Measurements from ENCODE around the gene TOX4.
"Not testable (repeated sequence)": the region's sequence is repeated elsewhere in the genome, so short reads cannot be mapped to it uniquely, and the experiment has no call there.

Gene TOX4

DNA sequence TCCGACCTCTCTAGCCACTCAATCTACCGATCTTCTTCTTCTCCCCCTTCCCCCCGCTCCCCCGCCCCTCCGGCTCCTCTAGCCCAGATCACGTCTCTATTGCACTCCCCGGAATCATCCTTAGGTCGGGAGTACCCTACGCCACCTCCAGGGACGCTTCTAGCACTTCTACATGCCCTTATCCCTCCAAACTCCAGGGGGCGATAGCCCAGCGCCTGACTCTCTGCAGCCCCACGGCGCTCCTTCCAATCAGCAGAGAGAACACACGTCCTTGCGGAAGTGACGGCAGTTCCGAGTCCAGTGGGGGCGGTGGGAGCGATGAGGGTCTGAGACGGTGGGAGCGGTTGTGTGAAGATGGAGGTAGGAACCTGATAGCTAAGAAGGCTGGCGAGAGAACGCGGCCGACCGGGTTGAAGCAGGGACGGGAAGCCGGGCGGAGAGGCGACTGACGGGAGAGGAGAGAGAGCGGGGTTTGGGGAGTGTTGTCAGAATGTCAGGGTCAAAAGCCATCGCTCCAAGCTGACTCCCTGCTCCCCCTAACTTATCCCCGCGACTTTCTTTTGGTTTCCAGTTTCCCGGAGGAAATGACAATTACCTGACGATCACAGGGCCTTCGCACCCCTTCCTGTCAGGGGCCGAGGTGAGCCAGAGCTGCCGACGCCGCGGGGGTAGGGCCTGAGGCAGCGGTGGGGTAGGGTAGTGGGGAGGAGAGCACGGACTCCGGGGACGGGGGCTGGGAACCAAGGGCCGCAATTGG lies at the start of gene TOX4, which contains the start of gene RAB2B:
TSS of gene TOX4 (plus strand) at position 271 of the 757 bp plus-strand sequence. CDS start at position 355, 84 bp downstream.
TSS of gene RAB2B (minus strand) at position 35 of the 757 bp plus-strand sequence. CDS start 87 bp downstream, outside the sequence.
- peak; percentile 99 for DNase-seq

DNA sequence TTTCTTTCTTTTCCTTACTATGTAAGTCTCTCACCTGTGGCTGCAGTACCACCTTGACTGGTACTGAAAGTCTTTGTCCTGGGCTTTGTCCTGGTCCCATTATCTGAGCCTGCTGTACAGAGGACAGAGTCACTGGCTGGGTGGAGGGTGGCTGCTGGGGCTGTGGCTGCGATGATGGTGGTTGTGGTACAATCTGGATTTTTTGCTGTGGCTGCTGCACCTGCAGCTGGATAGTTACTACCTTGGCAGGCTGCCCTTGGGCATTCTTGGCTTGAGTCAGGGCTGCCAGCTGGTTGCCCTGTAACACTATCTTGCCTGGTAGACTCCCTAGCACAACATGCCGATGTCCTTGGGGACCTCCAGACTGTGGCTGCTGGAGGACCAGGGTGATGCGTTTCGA lies 48.1 kb upstream of the TOX4 start:
- no peak for DNase-seq

DNA sequence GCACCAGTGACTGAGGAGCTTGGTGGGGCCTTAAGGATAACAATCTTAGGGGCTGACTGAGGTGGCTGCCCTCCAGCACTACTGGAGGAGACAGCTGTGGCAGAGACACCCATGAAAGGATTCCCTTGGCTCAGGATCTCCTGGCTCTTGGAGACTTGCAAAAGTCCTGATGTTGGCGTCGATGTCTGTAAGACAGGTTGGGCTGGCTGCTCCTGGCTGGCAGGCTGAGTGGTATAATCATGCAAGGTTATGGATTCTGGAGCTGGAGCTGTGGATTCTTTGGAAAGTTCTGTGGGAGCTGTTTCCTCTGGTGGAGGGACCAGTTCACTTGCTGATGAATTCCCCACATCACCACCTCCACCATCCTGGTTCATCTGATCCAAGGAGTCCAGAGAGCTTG lies 45.9 kb upstream of the TOX4 start:
- no peak for DNase-seq

DNA sequence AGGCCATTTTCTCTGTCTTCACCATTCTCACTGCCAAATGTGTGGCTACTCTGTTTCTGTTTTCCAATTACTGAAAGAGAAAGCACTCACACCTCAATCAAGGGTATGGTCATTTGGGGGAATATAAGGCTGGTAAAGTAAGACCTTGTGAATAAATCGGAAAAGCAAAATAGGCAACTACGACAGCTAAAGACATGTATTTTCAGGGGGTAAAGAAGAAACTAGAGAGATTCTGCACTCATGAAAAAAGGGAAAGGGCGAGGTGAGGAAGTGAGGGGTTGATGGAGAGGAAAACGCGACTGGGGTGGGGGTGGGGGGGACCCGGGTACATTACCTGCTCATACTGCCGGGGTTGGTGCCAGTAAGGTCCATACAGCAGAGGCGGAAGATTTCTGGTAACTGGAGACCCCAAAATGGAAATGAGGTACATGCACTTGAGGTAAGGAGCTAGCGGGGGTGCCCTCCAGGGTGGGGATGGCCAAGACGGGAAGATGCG lies 40.4 kb upstream of the TOX4 start:
- no peak for DNase-seq

DNA sequence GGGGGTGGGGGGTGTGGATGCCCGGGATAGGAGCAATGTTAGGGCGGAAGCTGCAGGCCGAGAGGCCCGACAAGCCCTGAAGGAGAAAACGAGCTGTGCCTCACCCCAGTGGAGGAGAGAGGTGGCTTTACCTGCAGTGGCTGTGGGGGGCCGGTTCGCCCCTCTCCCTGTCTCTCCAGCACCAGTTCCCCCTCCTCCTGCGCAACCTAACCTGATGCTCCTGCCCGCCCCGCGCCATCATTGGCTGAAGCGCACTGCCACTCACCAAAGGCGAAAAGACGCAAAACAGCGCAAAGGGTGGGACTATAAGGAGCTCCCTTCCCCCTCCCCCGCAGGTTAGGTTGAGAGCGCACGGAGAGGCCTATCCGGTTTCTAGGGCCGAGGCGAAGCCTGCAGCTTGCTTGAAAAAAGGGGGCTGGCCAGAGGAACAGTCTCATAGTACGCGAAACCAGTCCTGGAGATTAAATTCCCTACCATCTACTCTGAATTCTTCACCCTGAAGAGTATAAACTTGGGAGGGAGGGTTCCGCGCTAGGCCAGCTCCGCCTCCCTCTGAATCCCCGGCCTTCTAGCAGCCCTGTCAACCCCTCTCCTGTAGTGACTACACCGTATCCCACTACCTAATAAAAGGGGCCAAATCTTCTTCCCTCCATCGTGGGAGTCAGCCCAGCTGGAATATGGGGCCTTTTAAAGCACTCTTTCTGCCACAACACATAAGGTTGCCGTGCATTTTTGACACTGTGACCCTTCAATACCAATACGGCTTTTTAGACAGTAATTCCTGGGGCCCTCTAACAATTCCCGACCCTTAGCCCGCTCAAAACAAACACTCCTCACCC lies 39.7 kb upstream of the TOX4 start:
- DNase-seq = peak; percentile 99

DNA sequence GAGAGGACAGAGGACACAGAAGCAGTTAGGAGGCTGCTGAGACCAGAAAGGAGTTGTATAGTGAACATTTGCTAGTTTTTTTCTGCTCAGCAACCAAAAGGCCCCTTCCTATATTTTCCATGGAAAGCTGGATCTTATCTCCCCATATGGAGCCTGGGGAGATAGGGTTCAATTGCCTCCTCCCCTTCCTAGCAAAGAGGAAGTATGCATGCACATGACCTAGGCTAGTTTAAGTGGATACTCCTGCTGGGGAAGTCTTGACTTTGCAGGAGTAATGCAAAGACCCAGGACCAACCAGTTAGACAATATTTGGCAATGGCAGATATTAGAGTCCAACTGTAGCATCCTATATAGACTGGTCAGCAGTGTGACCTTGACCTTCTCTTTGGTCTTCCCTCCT lies 36.1 kb upstream of the TOX4 start:
- no peak for DNase-seq

DNA sequence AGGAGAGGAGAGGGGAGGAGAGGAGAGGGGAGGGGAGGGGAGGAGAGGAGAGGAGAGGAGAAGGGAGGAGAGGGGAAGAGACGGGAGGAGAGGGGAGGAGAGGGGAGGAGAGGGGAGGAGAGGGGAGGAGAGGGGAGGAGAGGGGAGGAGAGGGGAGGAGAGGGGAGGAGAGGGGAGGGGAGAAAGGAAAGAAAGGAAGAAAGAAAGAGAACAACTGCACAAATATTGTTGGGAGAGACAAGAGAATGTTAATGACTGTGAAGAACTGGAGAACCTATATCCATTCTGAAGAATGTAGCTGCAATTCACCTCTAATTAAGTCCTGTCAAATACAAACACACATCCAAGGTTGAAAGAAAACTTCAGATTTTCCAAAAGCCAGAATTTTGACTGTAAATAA lies 34.3 kb upstream of the TOX4 start:
- DNase-seq = not testable (repeated sequence)

DNA sequence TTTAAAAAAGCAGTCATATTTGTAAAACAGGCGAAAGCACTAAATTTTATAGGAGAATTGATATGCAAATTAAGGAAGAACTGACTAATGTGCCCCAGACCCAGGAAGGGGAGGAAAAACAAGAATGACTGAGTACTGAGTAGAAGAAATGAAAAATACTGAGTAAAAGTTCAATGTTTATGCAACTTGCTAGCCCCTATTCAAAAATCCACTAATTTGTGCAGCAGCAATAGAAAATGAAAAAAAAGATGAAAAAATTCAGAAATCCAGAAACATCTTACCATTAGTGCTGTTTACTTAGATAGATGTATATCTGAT lies 27.1 kb upstream of the TOX4 start:
- no peak for DNase-seq

DNA sequence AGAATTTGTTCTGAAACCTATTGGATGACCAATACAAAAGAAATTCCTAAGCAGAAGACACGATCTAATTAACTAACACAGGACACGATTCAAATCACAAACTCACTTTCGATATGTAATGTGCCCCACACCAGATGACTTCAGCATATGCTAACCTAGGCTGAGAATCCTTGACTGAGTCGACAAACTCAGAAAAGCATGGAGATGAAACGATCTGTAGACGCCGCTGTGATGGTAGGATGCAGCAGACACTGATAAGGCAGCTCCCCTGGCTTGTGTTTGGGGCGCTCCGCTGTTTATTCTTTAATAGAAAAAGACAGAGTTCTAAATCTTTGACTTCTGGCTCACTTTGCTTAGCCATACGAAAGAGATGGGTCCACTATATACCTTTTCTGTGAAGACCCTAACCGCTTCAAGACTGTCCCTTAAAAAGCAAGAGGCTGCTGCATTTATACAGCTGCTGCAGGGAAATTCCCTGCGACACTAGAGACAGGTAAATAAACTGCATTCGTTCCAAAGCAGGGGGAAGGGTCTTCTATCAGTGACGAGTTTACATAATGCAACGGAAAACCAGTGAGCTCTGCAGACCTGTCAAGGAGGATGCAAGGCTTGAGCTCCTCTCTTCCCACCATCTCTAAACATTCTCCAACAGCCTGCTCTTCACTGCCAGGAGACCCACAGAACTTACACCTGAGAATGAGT lies 22.0 kb upstream of the TOX4 start:
- DNase-seq = peak; percentile 25

DNA sequence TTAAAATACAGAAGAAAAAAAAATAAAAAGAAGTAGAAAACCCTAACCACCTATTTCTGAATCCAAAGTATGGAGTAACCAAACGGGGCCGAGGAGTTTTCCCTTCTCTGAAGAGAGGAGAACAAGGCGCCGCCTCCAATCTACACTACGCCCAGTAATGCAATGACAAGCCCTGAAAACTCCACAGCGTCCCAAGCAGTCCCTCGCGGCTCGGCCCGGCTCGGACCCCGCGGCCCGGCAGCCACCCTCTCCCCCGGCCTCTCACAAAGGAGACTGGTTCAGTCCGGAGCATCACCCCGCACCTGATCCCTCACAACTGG lies 21.4 kb upstream of the TOX4 start:
- DNase-seq = no peak

DNA sequence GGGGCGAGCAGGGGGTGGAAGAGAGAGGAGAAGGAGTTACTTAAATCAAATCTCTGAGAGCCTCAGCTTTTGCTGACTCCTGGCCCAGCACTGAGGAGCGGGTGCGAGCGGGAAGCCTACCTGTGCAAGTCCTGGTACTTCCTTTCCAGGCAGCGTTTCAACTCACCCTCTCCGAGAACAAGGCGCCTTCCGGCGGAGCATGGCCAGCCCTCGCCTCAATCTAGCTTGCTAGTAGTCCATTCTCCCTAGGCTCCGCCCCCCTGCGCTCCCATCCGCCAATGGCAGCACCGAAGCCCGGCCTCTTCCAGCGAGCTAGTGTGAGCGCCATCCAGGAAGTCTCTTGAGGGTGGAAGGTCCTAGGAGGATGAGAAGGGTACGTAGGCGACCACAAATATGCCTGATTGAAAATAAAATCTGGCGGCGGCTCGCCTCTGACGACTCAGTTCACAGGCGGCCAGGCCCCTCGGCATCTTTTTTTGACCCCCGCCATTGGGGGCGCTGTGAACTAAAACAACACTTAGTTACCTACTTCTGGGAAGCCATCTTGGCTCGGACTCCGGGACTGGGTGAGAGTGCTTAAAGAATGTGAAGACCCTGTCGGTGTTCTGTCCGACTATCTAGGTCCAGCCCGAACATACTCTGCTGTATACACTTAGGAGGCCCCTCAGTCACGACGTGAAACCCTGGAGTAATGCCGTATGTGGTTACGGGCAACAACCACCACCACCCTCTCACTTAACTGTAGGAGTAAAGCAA lies 20.9 kb upstream of the TOX4 start, which contains the start of gene CHD8:
TSS of gene CHD8 (minus strand) at position 212 of the 756 bp plus-strand sequence. CDS start 24,480 bp downstream, outside the sequence.
- DNase-seq = peak; percentile 100

DNA sequence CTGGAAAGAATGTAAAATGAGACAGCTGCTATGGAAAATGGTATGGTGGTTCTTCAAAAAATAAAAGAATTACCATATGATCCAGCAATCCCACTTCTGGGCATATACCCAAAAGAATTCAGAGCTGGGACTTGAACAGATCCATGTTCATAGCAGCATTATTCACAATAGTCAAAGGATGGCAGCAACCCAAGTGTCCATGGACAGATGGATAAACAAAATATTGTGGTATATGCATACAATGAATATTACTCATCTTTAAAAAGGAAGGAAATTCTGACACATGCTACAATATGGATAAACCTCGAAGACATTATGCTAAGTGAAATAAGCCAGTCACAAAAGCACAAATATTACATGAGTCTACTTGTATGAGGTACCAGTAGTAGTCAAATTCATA lies 9.4 kb upstream of the TOX4 start:
- no peak for DNase-seq

DNA sequence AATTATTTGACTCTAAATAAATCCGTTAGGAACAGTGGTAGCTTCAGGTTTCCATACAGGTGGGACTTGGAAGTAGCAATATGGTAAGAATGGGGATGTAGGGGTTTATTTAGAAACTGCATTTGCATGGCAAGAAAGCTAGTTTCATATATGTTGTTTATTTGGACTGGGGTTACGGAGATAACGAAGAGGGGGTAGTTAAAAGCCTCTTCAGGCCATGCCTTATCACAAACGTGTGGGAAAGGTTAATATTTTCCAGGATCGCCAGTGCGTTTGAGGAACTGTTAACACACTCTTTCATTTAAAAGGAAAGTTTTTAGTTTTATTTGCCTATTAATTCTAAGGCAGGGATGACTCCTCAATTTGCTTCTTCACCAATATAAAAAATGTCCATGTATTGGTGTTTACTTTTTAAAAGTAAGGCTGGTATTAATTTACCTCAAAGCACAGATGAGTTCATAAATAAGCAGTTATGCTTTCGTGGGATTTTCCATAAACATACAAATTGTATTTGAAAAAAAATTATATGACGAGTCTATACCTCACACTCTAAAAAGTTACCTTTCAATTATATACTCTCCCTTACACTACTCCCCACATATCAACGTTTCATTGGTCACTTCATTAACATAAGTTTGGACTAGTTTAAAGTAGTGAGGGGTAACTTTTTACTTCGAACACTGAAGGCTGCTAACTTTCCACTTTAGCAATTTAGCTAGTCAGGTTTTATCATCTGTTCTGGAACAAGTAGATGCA lies 1.1 kb upstream of the TOX4 start:
- no peak for DNase-seq

DNA sequence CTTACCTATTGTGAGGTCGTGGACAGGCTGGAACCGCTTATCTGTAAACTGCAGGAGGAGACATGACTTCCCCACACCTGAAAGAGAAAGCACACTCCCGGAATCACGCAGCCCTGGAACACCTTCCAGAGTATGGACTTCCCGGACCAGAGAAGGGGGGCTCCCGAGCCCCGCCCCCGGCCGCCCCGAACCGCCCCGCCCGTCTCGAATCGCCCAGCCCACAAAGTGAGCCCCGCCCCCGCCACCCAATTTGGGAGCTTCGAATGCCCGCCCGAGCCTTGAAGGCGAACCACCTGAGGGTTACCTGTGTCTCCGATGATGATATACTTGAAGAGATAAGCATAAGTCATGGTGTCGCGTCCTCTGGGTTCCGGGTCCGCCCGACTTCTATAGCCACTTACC lies 471 bp upstream of the TOX4 start:
- DNase-seq = no peak

DNA sequence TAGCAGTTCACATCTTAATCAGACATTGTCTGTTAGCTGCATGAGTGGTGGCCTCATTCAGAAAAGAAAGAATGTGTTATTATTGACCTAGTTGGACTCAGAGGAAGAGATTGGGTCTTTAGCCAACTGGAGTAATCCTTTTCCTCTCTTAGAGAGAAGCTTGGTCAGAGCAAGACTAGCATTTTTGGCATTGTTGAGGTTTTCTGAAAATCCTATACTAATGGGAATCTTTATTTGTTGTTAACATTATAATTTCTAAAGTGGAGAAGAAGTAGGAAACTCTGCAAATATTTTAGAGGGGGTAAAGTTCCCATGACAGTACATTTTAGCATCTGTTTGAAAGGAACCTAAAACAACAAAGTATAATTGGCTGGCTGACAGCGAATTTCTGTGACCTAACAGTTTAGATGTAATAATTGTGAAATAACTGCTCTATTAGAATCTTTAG lies 9.7 kb downstream of the TOX4 start:
- no peak for DNase-seq

DNA sequence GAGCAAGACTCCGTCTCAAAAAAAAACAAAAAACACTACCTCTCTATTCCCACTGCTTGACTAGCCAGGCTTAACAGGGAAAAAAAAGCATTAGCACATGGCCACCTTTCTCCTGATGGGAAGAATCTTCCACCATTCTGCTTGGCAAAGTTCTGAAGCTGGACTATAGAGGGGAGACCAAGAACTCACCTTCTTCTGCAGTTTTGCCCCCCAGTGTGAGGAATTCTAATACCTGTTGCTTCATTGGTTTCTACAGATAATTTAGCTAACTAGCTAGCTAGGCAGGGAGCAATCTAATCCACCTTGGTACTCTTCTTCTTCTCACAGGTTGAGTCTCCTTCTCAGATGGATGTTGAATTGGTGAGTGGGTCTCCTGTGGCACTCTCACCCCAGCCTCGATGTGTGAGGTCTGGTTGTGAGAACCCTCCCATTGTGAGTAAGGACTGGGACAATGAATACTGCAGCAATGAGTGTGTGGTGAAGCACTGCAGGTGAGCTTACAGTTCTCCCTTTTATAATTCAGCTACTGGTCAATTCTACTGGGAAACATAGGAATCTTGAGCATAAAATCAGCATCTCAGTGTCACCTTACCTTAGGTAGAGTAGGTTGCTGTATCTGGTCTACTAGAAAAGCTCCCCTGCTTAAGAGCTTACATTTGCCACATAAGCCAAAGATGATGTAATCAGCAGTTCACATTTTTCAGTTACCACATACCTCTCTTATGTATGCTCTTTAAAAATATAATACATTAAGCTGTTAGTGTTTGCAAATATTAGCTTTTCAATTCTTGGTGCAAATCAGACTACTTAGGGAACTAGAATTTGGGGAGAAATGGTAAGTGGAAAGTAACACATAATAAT lies 18.1 kb downstream of the TOX4 start:
- no peak for DNase-seq

DNA sequence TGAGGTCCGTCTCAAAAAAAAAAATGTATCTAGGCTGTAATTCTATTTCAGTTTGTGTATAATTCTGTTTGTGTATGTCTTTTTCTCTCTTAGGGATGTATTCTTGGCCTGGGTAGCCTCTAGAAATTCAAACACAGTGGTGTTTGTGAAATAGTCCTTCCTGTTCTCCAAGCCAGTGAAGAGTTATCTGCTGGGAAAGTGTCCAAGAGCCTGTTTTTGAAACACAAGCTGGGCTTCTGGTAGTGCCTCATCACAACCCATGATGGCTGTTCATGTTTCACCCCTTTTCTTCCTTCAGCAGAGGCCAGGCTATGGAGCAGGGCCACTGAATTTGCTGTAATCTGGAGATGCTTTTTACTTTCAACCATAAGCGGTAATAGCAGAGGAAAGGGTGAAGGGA lies 19.5 kb downstream of the TOX4 start:
- DNase-seq = no peak

DNA sequence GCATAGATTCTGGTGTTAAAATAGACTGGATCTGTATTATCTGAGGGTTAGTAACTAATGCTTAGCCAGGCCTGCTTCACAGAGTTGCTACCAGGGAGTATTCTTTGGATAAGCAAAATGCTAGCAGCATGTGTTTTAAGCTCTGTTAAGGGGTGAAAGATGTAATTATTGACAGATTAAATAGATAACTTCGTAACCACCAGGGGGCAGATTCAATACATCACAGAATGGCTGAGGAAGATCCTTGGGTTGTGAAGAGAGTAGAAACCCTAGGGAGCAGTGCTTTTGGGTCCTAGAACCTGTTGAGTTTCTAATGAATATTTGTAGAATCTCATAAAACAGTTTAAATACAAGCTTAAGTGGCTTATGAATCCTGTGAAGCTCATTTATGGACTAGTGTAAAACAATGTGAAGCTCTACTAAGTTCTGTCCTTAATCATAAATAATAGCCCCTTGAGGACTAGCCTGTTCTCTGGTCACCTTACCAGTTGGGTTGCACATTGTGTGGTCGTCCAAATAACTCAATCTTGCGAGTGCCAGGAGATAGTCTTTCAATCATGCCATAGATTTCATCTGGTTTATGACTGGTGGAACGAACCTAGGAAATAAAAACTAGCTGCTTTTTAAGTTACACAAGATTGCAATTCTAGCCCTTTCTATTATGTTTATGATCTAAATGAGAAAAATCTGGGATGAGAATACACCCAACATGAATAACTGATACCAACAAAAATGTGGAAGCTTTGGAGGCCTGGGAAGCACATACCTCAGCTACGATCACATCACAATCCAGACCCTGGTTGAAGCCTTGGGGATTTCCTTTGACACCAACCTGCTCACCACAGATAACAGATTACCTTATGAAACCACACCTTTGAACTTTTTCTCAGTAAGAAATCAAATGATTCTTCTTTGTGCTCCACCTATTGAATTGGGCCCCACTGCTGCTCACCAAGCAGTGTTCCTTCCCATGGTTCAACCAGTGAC lies 21.8 kb downstream of the TOX4 start:
- peak; percentile 62 for DNase-seq

DNA sequence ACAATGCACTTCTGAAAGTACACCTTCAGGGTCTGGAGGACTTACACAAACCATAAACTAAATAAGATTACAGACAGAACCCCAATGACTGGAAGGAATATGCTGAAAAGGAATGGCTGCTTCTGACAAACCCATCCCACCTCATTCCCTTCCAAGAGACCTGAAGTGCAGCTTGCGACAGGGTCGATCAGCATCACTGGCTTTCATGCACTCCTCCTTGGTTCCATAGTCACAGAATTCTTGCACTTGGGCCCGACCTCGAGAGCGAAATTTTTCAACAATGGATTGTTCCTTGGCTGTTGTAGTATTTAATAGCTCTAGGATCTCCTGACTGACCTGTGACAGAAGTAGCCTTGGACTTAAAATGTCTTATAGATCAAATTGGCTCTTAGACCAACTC lies 24.6 kb downstream of the TOX4 start:
- DNase-seq = no peak

DNA sequence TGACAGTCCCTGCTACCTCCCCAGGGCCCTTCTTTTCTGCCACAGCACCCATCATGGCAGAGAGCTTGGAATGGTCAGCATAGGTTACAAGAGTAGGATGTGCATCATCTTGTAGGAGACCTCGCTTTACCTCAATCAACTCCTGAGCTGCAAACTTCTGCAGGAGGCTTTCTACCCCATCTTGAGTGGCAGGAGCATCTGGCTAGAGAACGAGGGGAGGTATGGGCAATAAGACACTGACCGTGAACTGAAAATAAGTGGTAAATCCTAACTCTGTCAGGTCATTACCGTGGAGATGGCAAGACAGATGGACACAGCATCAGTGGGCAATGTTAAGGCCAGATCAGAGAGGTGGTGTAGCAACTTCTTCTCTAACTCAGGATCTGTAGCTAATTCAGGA lies 26.4 kb downstream of the TOX4 start:
- no peak for DNase-seq

Measured in CD4-positive, alpha-beta T cell treated with Interleukin-4 for 4 hours (primary cell).